HG02678 (cell line): Measurements from ENCODE around the gene PIR.

Source experiments
- ATAC-seq: cut with Tn5 transposase; IDR thresholded peaks from one replicate; pipeline ENCODE4 v1.9.1; 2021; ENCODE audit warnings: mild to moderate bottlenecking, moderate library complexity; ENCODE audit not compliant: unreplicated experiment

PIR gene

DNA sequence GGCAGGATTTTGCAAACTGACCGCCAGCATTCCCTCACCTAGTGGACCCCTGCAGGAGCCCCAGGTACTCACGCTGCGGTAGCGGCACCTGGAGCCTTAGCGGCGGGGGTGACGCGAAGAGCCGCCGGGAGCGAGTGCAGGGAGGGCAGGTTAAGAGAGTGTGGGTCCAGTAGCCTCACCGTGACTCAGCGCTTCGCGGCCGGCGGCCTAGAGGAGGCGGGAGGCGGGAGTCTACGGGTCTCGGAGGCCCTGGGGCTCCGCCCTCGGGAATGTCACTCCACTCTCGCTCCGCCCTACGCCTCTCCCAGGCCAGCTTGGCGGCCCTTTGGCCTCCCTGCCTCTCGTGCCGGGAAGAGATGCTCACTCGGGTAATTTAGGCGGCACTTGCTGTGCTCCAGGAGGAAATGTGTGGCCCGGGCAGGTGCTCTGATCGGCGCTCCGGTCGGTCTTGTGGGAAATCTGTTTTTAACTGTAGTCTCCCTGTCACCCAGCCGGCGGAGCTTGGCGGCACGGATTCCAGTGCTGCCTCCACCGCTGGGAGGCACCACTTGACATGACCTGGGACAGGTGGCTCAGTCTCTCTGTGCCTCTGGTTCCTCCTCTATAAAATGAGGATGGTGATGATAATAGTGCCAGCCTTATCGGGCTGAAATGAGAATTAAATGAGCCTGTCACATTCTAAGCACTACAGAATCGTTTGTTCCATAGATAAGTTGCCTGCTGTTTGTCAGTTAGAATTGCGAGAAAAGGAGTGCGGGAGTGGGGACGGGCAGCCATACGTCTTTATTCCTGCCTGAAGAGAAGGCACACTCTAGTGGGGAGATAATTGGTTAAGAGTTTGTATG lies at the start of gene PIR:
TSS of gene PIR (minus strand) at position 216 of the 845 bp plus-strand sequence. CDS start 2,076 bp downstream, outside the sequence.
- peak; percentile 98 for ATAC-seq

GRCh38 chrX:15530318-15530717 lies 37.2 kb upstream of the PIR start:
- no peak for ATAC-seq

DNA sequence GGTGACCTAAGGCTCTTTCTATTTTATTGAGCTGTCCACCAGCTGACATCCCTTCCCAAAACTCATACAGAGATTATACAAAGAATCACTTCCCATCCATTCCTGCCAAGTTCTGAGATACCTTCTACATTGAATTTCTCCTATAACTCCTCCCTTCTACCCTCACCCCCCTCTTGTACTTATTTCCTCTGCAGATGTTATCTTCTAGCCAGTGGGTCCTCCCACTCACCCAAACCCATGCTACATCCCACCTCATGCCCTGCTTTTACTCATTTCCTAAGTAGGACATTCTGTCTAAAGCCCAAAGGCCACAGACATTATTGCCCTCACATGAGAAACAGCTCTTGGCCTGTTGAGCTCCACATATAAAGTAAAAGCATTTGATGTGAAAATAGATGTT lies 36.0 kb upstream of the PIR start:
- ATAC-seq = no peak

GRCh38 chrX:15525664-15526416 lies 32.7 kb upstream of the PIR start:
- ATAC-seq = no peak

- ATAC-seq = no peak
Measured at GRCh38 chrX:15524417-15524816, 31.3 kb upstream of the PIR start.

GRCh38 chrX:15523088-15523487 lies 30.0 kb upstream of the PIR start:
- ATAC-seq = no peak

- ATAC-seq = no peak
Measured at GRCh38 chrX:15522464-15522863, 29.3 kb upstream of the PIR start.

GRCh38 chrX:15515931-15516330 lies 22.8 kb upstream of the PIR start:
- no peak for ATAC-seq

GRCh38 chrX:15514279-15514678 lies 21.1 kb upstream of the PIR start:
- no peak for ATAC-seq

GRCh38 chrX:15512401-15512965 lies 19.4 kb upstream of the PIR start:
- ATAC-seq = no peak

DNA sequence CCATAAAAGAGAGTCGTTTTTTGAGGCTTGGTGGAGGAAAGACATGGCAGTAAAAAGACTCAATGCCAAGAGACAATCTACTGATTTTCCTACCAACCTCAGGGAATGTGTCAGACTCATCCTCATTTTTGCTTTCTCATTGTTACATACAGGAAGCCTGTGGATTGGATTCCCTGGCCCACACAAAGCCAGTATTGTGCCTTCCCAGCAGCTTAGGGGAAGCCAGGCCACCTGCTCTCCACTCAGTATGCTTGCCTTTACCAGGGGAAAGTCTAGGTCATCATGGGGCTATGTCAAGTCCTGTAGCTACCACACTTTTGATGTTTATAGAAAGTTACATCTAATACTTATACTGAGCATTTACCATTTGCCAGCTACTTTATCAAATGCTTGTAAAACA lies 18.4 kb upstream of the PIR start:
- no peak for ATAC-seq

DNA sequence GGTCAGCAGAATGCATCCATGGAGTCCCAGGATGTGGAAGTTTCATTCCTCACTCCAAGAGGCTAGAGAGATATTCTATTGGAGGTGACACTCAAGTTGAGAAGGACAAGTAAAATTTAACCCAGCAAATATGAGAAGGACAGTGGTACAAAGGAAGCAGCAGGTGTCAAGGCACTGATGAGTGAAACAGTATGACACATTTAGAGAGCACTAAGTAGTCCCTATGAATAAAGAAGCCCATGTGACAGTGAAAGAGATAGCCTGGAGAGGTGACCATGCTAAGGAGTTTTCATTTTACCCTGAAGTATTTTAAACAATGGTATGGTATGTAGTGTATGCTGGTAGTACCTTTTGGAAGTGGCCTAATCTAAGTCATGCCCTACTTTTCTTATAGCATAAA lies 16.7 kb upstream of the PIR start:
- no peak for ATAC-seq

GRCh38 chrX:15507005-15507404 lies 13.9 kb upstream of the PIR start:
- ATAC-seq = no peak

GRCh38 chrX:15505101-15505500 lies 12.0 kb upstream of the PIR start:
- no peak for ATAC-seq

- no peak for ATAC-seq
Measured at GRCh38 chrX:15504661-15505060, 11.5 kb upstream of the PIR start.

GRCh38 chrX:15501506-15501905 lies 8.4 kb upstream of the PIR start:
- ATAC-seq = no peak

DNA sequence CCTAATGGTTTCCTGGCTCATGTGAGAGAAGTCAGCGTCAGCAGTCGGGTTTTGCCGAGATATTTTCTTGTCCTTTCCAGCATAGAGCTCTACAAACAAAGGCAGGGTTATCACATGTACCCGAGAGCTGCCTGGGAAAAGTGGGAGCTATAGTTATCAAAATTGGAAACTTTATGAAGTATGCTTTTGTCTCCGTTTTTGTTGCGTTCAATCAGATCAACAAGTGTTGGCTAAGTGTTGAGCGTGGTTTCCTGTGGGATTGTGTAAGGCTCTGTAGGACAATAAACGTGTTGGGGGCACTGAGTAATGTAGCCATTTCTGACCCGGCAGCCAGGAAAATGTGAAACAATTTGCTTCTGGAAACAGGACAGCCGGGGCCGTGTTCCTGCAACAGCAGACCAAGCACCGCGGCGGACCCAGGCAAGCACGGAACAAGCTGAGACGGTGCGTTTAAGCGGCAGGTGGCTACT lies 7.4 kb upstream of the PIR start, which contains the start of gene BMX:
TSS of gene BMX (plus strand) at position 311 of the 470 bp plus-strand sequence. CDS start 7,547 bp downstream, outside the sequence.
- ATAC-seq = no peak

- no peak for ATAC-seq
Measured at GRCh38 chrX:15499976-15500375, 6.8 kb upstream of the PIR start.

DNA sequence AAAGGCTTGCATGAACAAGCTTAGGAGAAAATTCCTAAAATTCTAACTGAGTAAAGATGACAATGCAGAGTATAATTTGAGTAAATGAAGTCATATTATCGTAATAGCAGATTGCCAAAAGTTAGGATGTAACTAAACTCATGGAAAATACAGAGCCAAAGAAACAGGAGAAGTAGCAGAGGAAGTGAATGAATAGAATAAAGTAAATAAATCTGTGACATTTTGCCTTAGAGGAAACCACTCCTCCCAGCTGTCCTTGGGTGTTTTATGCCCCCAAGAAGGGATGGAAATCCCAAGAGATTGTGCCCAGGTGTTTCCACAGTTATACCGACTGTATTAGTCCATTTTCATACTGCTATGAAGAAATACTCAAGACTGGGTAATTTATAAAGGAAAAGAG lies 5.6 kb upstream of the PIR start:
- ATAC-seq = no peak

DNA sequence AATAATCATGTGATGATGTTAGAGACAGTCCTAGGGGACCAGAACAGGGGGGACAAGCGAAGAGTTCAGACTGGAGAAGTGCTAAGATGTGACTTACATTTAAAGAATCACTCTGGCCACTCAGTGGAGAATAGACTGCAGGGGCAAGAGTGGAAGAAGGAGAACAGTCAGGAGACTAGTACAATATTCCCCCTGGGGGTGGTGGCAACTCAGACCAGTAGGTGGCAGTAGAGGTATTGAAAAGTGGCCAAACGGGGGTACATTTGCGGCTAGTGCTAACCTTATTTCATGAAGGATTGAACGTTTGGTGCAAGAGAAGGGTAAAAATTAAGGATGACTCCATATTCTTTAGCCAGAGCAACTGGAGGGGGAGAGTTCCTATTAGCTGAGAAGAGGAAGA lies 4.7 kb upstream of the PIR start:
- ATAC-seq = no peak

- no peak for ATAC-seq
Measured at GRCh38 chrX:15496824-15497223, 3.7 kb upstream of the PIR start.

DNA sequence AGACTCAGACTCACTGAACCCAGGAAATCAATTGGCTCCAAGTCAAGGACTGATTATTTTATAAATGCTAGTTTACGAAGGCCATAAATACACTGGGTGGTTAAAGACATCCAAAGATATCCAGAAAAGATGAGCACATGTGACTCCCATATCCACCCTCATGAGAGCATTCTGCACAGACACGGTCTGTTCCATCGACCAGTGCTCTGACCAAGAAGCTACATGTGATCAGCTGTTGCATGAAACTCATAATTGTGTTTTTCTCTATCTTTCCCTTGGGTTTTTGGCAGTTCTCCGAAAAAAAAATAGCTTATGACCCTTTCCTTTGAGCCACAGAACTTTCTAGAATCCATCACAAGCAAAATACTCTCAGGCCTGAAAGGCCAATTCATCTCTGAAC lies 2.7 kb upstream of the PIR start:
- no peak for ATAC-seq
